GM19099 (cell line): ENCODE results near the gene PASK.

ENCODE experiments used
- POLR2A ChIP-seq: IDR thresholded peaks from 3 replicates; pipeline ENCODE4 v1.6.1; 2011; ENCODE audit warnings: low read depth; ENCODE audit not compliant: insufficient read length; ENCODE audit errors: extremely low read depth

The PASK gene

DNA sequence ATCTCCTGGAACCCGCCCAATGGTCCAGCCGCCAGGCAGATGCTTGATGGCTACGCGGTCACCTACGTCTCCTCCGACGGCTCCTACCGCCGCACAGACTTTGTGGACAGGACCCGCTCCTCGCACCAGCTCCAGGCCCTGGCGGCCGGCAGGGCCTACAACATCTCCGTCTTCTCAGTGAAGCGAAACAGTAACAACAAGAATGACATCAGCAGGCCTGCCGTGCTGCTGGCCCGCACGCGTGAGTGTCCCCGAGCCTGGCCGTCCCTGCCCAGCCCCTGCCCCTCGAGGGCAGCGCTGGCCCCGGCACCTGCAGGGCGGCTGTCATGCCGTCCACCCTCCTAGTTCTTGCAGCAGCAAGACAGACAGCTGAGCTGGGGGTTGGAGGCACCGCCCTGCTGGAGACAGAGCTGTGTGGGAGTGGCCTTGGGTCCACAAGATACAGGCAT, 83.9 kb downstream of the PASK start:
- TF ChIP-seq POLR2A, result no peak

DNA sequence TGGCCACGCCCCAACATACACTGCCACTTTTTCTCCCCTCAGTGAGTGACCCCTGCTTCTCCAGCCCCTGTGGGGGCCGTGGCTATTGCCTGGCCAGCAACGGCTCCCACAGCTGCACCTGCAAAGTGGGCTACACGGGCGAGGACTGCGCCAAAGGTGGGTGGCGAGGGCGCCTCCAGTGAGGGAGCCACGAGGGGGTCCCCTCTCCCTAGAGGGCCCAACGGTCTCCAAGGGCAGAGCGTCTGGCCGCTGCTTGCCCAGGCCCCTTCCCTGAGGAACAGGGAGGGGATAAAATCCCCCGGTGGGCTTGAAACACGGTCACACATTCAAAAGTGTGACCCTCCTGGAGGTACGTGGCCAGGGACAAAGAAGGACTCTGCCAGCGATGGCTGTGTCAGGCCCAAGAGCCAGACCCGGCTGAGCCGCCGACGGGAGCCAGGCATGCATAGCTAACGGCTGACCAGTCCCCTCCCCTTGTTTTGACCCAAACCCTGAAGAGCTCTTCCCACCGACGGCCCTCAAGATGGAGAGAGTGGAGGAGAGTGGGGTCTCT, 84.4 kb downstream of the PASK start:
- no peak for TF ChIP-seq POLR2A

DNA sequence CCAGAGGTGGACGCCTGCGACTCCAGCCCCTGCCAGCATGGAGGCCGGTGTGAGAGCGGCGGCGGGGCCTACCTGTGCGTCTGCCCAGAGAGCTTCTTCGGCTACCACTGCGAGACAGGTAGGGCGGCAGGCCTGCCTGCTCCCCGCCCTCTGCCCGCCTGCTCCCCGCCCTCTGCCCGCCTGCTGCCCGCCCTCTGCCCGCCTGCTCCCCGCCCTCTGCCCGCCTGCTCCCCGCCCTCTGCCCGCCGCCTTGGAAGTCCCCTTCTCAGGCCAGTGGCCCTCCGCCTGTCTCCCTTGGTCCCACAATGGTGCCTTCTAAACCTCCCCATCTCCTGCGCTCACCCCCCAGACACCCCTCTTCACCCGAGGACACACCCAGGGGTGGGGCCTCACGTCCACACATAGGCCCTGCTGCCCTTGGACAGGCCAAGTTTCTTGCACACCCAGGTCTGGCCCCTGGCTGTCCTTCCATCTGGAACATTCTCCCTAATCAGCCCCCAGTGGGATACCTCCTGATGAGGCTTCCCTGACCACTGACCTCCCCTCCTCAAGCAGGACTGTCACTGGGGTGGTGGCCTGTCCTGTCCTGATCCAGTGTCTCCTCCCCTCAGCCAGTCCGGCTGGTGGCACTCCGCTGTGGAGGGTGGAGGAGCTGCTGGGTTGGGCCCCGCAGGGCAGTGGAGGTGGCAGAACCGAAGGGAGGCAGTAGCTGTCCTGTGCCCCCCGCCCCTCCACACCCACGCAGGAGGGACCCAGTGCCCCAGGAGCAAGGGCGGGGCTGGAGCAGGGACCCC, 85.1 kb downstream of the PASK start:
- no peak for TF ChIP-seq POLR2A

DNA sequence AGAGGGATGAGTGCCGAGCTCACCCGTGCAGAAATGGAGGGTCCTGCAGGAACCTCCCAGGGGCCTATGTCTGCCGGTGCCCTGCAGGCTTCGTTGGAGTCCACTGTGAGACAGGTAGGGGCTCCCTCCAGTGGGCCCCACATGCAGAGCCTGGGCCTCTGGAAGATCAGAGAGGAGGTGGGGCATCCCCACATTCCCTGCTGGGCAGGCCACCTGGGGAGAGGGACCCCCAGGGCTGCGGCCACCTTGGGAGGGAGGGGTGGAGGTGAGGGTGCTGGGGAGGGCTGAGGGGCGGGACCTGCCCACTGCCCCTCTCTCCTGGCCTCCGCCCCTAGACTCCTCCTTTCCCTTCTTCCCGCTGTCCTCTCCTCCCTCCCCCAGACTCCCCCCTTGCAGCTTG, 85.7 kb downstream of the PASK start:
- no peak for TF ChIP-seq POLR2A

DNA sequence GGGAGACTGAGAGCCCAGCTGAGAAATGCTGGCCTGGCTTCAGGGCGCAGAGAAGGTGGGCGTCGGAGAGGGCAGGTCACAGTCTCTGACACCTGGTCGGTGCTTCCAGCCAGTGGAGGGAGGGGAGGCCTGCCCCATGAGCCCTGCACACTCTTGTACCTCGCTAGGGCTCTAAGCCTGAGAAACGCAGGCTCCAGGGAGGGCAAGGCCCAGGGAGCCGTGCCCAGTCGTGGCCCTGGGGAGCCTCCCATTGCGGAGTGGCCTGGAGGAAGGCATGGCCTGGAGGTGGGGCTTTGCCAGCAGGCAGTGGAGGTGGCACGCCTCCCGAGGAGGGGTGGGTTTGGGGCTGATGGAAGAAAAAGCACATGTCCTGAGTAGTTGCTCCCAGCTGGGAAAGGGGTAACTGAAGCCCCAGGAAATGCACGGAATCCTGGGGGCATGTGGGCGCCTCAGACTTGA, 86.2 kb downstream of the PASK start:
- no peak for TF ChIP-seq POLR2A

DNA sequence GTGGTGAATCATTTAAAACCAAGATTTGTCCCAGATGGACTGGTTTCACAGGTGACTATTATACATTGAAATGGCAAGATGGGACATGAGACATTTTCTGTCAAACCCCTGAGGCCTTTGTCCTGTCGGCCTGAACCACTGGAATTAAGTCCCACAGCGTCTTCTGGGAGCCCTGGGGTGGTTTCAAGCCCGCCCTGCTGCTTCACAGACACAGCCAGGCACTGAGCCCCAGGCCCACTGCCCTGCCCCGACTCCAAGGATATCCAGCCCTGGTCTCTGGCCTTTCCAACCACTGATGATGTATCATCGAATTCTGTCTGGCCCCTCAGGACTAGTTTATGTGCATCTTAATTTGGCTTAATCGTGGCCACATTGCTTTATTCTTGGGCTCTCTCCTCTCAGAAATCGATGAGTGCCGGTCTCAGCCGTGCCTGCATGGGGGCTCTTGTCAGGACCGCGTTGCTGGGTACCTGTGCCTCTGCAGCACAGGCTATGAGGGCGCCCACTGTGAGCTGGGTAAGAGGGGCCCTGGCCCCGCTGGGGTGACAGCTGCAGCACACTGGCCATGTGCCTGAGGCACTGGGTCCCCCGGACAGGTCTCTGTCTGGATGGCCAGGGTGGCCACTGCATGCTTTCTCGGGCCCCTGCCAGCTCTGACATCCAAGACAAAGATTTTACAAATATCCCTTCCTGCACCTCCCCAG, 86.7 kb downstream of the PASK start:
- TF ChIP-seq POLR2A, result no peak

DNA sequence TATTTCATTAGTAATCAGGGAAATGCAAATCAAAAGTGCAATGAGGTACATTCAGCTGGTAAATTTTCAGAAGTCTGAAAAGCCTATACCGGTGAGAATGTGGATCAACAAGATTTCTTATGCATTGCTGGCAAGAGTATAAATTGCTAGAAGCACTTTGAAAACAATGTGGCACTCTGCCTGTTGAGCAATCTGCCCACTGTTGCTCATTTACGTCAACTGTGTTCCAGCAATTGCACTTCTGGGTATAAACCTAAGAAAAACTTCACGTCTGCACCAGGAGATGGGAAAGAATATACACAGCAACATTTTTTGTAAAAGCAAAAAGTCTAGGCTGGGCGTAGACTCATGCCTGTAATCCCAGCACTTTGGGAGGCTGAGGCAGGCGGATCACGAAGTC, 88.0 kb downstream of the PASK start:
- no peak for TF ChIP-seq POLR2A
